Activated CD4-positive, CD25-positive, alpha-beta regulatory T cell treated with anti-CD3 and anti-CD28 coated beads, Interleukin-2, amount 50 U/mL, for 24 hours (primary cell): ENCODE results near the gene MATK.

Source experiments
- ATAC-seq, 2 donors: fragments of 150-1000 bp; cut with Tn5 transposase; one replicate each; pipeline ENCODE4 v1.10.0; 2021; ENCODE audit warnings: mild to moderate bottlenecking in 1 of 2, moderate library complexity in 1 of 2

MATK gene, protein sequence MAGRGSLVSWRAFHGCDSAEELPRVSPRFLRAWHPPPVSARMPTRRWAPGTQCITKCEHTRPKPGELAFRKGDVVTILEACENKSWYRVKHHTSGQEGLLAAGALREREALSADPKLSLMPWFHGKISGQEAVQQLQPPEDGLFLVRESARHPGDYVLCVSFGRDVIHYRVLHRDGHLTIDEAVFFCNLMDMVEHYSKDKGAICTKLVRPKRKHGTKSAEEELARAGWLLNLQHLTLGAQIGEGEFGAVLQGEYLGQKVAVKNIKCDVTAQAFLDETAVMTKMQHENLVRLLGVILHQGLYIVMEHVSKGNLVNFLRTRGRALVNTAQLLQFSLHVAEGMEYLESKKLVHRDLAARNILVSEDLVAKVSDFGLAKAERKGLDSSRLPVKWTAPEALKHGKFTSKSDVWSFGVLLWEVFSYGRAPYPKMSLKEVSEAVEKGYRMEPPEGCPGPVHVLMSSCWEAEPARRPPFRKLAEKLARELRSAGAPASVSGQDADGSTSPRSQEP

GRCh38 chr19:3785938-3786824, at the start of gene MATK:
Gene MATK (minus strand): TSS chr19:3786381. CDS start chr19:3785135, 1,246 bp downstream.
- peak; percentile 42 to 51 for ATAC-seq

GRCh38 chr19:3835055-3835435, 48.9 kb upstream of the MATK start:
- no peak for ATAC-seq

- ATAC-seq = no peak
Measured at GRCh38 chr19:3834349-3835054, 48.3 kb upstream of the MATK start.

DNA sequence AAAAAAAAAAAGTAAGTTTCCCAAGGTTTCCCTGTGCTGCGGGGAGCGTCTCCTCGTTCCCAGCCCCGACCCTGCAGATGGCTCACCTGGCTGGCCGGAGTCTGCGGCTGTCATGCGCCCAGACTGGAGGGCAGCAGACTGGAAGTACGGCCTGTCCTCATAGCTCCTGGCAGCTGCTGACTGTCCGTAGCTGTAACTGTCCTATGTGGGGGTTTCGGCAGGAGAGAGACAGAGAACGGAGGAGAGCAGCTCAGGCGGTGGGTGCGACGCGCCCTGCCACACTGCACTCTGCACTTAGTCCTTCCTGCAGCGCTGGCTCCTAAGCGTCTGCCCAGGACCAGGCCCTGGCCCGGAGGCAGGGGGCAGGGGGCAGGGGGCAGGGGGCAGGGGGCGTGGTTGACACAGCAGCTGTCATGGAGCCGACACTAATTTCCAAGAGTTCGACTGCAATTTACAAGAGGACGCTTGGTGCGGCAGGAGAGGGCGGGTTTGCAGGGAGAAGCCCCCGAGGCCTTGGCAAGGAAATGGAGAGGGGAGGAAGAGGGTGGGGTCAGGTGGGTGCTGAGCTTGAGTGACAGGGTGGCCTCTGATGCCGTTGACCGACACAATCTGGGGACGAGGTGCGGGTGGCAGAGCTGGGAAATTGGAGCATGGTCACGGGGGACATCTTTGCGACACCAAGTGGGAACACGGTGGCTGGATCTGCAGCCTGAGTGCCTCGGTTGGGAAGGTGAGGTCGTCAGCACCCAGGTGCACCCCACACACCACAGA, 47.6 kb upstream of the MATK start:
- no peak for ATAC-seq

- no peak for ATAC-seq
Measured at GRCh38 chr19:3832001-3832400, 45.8 kb upstream of the MATK start.

- no peak for ATAC-seq
Measured at GRCh38 chr19:3831601-3832000, 45.4 kb upstream of the MATK start.

DNA sequence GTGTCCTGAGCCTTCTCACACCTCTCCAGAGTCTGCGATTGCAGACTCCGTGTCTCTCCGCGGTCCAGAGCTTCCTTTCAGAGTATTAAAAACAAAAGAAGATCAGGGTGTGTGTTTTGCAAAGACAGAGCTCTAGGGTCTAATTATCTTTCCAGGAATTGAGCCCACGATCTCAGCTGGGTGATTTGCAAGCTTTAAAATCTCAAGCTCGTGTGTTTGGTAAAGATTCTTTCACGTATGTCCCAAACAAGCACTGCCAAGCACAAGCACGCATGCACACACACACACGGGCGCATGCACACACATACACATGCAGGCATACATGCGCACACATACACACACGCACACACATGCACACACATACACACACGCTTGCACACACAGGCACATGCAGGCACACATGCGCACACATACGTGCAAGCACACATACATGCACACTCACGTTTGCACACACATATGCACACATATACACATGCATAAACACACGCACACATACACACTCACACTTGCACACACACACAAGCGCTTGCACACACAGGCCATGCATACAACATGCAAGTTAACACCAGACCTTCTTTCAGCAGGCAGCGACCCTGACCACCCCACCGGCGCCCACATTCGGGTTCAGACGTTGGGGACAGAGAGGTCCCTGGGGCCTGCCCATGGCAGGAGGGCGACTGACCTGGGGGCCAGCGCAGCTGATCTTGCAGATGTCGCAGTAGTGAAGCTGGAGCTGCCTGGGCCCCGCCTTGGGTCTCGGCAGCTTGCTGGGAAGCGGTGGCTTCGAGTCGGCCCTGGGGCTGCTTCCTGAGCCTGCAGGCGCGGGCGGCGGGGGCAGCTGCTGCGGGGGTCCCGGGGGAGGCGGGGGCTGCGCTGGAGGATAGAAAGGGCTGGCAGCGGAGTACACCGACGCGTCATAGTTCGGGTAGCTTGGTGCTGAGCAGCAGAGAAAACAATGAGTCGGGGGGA, 44.7 kb upstream of the MATK start:
- ATAC-seq = no peak

DNA sequence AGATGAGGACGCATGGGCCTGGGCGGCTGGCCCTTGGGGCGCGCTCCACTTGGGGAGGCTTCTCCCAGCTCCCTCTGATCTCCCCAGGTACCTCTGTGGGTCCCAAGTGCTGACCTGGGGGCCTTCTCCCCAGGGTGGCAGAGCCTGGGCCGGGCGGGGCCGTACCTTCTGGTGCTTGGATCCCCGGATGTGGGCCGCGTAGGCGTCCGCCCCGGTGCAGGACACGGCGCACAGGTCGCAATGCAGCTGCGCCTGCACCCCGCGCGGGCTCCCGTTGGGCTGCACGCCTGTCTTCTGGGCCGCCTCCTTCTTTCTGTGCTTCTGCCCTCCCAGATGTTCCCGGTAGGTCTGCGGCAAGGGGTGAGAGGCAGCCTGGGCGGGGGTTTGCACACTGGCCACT, 41.1 kb upstream of the MATK start:
- no peak for ATAC-seq

GRCh38 chr19:3826163-3826562, 40.0 kb upstream of the MATK start:
- ATAC-seq = no peak

- ATAC-seq = no peak
Measured at GRCh38 chr19:3825286-3825956, 39.2 kb upstream of the MATK start.

DNA sequence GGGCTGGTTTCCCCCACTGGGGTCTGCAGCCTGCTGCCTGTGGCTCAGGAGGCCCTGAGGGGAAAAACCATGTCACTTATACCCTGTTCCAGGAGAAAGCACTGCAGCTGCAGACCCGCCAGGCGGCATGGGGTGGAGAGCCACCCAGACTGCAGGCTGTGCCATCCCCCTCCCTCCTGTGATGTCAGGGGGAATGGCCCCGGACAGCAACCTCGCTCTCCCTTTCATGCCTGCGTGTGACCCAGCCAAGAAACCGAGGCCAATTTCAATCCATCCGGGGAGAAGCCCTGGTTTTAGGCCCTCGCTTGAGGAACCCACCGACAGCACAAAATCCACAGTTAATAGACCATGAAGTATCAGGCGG, 37.2 kb upstream of the MATK start:
- ATAC-seq = no peak

DNA sequence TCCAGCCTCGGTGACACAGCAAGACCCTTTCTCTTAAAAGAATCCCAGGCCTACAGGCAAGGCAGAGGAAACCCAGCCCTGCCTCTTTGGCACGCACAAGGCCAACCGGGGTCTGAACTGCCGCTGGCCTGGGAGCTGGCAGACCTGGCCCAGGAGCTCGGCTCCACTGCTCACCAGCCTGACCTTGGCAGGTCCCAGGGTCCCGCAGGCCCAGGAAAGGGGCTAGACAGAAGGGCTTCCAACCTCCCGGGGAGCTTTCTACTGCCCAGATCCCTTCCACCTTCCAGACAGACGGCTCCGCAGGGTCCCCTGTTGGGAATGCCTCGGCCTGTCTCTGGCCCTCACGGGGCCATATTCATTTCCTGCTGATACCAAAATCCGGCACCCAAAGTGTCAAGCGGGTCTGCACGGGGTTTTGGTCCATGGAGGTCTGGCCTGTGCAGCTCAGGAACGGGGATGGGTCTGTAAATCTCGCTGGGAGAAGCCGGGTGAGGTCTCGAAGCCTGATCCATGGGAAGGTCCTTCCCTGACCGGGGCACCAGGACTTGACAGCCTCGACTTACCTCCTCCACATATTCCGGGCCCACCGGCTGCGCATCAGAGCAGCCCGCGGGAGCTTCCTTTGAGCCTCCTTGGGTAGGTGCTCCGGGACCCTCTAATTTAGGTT, 36.6 kb upstream of the MATK start:
- no peak for ATAC-seq

DNA sequence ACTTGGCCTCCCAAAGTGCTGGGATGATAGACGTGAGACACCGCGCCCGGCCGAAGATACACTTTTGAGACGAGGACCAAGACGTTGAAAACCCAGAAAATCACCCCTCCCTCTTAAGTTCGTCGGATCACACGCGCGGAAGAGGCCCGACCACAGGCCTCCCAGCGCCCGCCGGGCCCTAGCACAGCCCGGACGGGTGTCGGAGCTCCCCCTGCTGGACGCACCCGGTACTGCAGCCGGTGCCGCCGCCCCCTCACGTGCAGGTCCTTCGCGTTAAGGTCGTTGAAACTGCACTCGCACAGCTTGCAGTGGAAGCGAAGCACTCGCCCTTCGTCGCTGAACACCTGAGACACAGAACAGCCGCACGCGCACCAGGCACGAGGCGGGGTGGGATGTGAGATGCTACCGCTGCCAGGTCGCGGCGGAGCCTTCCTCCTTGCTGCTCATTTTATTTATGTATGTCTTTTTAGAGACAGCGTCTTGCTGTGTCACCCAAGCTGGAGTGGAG, 35.7 kb upstream of the MATK start:
- ATAC-seq = peak; percentile 81 to 88

DNA sequence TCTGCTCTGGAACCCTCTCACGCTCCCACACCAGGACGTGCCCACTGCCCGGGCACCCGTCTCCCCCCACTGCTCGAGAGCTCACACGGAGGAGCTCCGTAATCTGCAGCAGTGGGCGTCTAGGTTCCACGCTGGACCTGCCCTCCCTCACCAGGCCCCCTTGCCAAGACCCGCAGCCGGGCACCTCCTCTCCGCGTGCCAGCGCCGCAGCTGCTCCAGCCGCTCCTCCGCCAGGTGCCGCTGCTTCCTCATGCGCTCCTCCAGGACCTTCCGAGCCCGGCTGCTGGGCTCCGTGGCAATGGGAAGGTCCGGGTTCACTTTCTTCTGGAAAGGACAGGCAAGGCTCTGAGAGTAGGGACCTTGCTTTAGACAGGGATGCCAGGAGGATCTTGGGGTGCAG, 35.0 kb upstream of the MATK start:
- ATAC-seq = no peak

GRCh38 chr19:3819989-3820388, 33.8 kb upstream of the MATK start:
- ATAC-seq = no peak

DNA sequence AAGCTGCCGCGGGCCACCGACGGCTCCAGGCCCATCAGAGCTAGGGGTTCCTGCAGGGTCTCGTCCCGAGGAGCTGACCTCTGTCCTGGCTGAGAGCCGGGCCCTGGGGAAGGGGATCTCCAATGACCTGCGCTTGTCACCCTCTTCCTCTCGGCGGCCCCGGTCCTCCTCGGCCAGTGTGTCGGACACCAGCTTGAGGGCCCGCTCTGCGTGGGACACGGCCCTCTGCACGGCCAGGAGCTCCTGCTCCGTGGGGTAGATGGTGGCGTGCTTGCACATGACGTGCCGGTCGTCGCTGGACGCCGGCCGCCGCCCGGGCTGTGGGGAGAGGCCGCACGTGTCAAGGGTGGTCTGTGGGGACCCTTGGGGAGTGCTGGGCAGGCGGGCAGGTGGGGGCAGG, 32.7 kb upstream of the MATK start:
- ATAC-seq = no peak

- ATAC-seq = peak; percentile 66 to 83
Measured at GRCh38 chr19:3818466-3818865, 32.3 kb upstream of the MATK start.

- ATAC-seq = no peak
Measured at GRCh38 chr19:3817761-3818160, 31.6 kb upstream of the MATK start.

- ATAC-seq = no peak
Measured at GRCh38 chr19:3816566-3817218, 30.5 kb upstream of the MATK start.
